SK-N-MC (cell line): ENCODE measurements around the gene GABRB2.

Experiments
- DNase-seq: peaks from one replicate; pipeline ENCODE4 v3.0.0-alpha.2; 2011; ENCODE audit warnings: low read depth, low spot score
- H3K27ac ChIP-seq: fragments of 200-600 bp; sonication (generic); 2 replicates; pipeline ENCODE4 v1.5.1; 2016; ENCODE audit warnings: mixed run types
- H3K36me3 ChIP-seq: fragments of 200-600 bp; sonication (generic); 2 replicates; pipeline ENCODE4 v1.6.1; 2017; ENCODE audit warnings: antibody characterized with exemption, low read length, mixed read lengths; ENCODE audit not compliant: insufficient read depth
- H3K4me3 ChIP-seq: fragments of 200-600 bp; sonication (generic); 2 replicates; pipeline ENCODE4 v1.5.1; 2016
- H3K9ac ChIP-seq: fragments of 200-600 bp; sonication (generic); 2 replicates; pipeline ENCODE4 v1.8.0; 2017; ENCODE audit warnings: mixed run types, mixed read lengths; ENCODE audit not compliant: insufficient read length
- H3K9me3 ChIP-seq: fragments of 200-600 bp; sonication (generic); 2 replicates; pipeline ENCODE4 v1.6.1; 2017; ENCODE audit warnings: low read depth, mild to moderate bottlenecking, antibody characterized with exemption, low read length, moderate library complexity, mixed read lengths
- EZH2 ChIP-seq: fragments of 200-600 bp; sonication (generic); IDR thresholded peaks from one replicate; pipeline ENCODE4 v1.6.1; 2017; ENCODE audit warnings: antibody characterized with exemption
- FOXP2 ChIP-seq: optimal IDR thresholded peaks from 2 replicates; pipeline ENCODE3; 2011; ENCODE audit warnings: mild to moderate bottlenecking, moderate library complexity; ENCODE audit not compliant: insufficient read depth; ENCODE audit errors: extremely low read length, control extremely low read depth
- POLR2AphosphoS5 ChIP-seq: IDR thresholded peaks from 2 replicates; pipeline ENCODE4 v1.6.1; 2012; ENCODE audit warnings: mild to moderate bottlenecking, low read depth, low read length, borderline replicate concordance

The GABRB2 gene

DNA sequence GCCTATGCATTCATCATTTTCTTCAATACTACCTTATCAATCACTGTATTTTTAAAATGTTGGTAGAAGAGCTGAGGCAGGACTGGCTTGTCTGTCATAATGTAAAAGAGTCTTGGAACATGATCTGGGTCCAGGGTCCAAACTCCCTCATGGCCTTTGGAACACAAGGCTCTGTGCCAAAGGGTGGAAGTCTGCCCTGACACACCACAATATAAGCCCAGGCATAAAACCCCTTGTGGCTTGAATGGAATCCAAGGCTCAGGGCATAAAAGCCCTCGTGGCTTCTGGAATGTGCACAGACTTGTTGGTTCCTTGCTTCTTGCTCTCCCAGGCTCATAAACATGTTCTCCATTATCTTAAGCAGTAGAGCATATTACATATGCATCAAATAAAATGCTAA, 48.0 kb downstream of the GABRB2 start:
- no peak overlapping the region for H3K27ac ChIP-seq
- no peak overlapping the region for H3K9ac ChIP-seq
- no peaks in the 10 kb centered on the region for H3K9me3 ChIP-seq
- no peak for TF ChIP-seq FOXP2
- no peak for TF ChIP-seq POLR2AphosphoS5
- no peak for TF ChIP-seq EZH2
- DNase-seq, result no peak
- H3K36me3 ChIP-seq, result no peaks in the 10 kb centered on the region
- H3K4me3 ChIP-seq, result no peak overlapping the region

DNA sequence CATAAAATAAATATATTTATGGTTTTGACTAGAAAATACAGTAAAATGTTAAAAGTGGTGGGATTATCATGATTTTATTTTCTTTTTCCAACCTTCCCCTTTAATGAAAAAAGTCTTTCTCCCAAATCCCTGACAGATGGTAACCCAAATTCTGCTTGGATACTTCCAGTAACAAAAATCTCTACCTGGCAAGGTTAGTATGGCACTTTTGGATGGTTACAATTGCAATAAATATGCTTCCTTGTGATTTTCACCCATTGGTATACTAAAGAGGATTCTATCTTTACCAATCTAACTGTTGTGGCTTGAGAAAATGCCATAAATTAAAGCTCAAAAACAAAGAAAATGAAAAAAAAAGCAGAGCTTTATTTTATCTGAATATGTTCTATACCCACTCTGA, 62.8 kb downstream of the GABRB2 start:
- Histone ChIP-seq H3K9me3 (no peaks in the 10 kb centered on the region), H3K27ac (no peak overlapping the region), H3K4me3 (no peak overlapping the region), H3K36me3 (no peaks in the 10 kb centered on the region), H3K9ac (no peak overlapping the region)
- TF ChIP-seq FOXP2 (no peak), POLR2AphosphoS5 (no peak), EZH2 (no peak)
- no peak for DNase-seq

- no peak overlapping the region for H3K27ac ChIP-seq
- DNase-seq, result no peak
- no peaks in the 10 kb centered on the region for H3K36me3 ChIP-seq
- H3K4me3 ChIP-seq, result no peak overlapping the region
- no peak overlapping the region for H3K9ac ChIP-seq
- H3K9me3 ChIP-seq, result no peaks in the 10 kb centered on the region
- TF ChIP-seq EZH2 (no peak), POLR2AphosphoS5 (no peak), FOXP2 (no peak)
Observed at GRCh38 chr5:161481922-161482321, 64.6 kb downstream of the GABRB2 start.

DNA sequence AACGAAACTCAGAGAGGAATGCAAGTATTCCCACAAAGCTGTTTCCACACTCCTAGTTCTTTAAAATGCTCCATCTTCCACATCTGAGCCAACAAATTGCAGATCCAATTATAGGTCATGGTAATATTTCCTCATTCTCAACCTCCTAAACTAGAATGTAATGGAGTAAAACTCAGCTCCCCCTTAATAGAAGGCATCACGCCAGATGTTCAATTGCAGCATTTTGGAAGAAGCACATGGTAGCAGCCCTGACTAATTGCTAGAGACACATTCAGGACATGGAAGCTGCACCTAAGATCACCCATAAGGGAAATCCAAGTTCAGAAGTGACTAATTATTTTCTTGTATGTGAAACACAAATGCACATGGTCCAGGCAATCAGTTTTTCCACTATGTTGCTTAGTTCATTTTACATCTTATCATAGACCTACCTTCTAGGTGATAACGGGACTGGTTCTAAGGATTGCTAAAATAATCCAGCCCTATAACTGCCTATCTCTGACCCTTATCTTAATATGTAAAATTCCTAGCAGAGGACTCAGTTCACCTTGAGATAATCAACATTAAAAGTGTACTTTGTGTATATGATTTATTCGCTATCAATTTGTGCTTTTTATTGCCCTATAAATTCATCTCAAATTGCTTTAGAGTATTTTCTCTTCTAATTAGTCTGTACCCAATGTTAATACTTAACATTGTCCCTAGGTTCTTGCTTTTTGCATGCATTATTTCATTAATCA, 75.1 kb downstream of the GABRB2 start:
- H3K9ac ChIP-seq, result no peak overlapping the region
- no peak overlapping the region for H3K4me3 ChIP-seq
- no peak for DNase-seq
- H3K9me3 ChIP-seq, result no peaks in the 10 kb centered on the region
- TF ChIP-seq FOXP2, result no peak
- no peak for TF ChIP-seq EZH2
- no peaks in the 10 kb centered on the region for H3K36me3 ChIP-seq
- no peak overlapping the region for H3K27ac ChIP-seq

GRCh38 chr5:161467703-161468102, 78.8 kb downstream of the GABRB2 start:
- no peak overlapping the region for H3K9ac ChIP-seq
- no peaks in the 10 kb centered on the region for H3K36me3 ChIP-seq
- no peaks in the 10 kb centered on the region for H3K9me3 ChIP-seq
- TF ChIP-seq POLR2AphosphoS5 (no peak), EZH2 (no peak), FOXP2 (no peak)
- no peak overlapping the region for H3K27ac ChIP-seq
- no peak for DNase-seq
- no peak overlapping the region for H3K4me3 ChIP-seq

DNA sequence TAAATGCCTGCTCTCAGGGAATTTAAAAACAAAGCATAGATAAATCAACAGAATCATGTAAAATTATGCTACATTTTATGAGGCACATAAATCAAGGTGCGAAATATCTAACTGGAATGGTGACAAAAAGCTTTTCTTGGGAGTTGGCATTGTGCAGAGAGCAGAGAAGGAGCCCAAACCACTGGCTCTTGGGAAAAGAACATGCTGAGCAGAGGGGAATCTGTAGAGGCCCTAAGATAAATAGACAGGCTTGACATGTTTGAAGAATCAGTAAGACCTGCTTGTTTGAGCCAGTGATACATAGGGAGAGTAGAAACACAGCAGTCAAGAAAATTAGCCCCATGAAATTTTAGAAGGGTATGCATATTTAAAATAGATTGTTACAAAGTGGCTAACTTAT, 85.8 kb downstream of the GABRB2 start:
- Histone ChIP-seq H3K9ac (no peak overlapping the region), H3K9me3 (no peaks in the 10 kb centered on the region), H3K4me3 (no peak overlapping the region), H3K36me3 (no peaks in the 10 kb centered on the region), H3K27ac (no peak overlapping the region)
- DNase-seq, result no peak
- TF ChIP-seq POLR2AphosphoS5 (no peak), FOXP2 (no peak), EZH2 (no peak)

DNA sequence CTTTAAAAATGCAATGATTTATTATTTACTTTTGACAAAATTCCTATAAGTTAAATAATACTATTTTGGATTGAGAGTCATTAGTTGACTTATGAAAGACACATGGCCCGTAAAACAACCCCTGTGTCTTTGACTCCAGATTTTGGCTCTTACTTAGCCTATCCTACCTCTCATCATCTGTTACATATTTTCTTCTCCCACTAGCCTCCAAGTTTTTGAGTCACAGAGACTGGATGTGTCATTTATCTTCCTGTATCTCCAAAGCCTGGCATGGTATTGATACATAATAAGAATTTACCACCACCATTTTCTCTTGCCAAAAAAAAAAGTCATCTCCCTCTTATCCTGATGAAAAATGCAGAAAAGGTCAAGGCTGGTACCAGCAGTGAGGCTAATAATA, 99.9 kb downstream of the GABRB2 start:
- no peak for DNase-seq
- TF ChIP-seq POLR2AphosphoS5 (no peak), EZH2 (no peak), FOXP2 (no peak)

GRCh38 chr5:161442471-161442870, 104.1 kb downstream of the GABRB2 start:
- Histone ChIP-seq H3K9ac (no peak overlapping the region), H3K4me3 (no peak overlapping the region), H3K36me3 (no peaks in the 10 kb centered on the region), H3K27ac (no peak overlapping the region), H3K9me3 (no peaks in the 10 kb centered on the region)
- TF ChIP-seq EZH2 (no peak), POLR2AphosphoS5 (no peak), FOXP2 (no peak)
- no peak for DNase-seq

More for the DNA sequence above, 99.9 kb downstream of the GABRB2 start:
- Histone ChIP-seq H3K4me3 (no peak overlapping the region), H3K9ac (no peak overlapping the region), H3K27ac (no peak overlapping the region), H3K36me3 (no peaks in the 10 kb centered on the region), H3K9me3 (no peaks in the 10 kb centered on the region)

DNA sequence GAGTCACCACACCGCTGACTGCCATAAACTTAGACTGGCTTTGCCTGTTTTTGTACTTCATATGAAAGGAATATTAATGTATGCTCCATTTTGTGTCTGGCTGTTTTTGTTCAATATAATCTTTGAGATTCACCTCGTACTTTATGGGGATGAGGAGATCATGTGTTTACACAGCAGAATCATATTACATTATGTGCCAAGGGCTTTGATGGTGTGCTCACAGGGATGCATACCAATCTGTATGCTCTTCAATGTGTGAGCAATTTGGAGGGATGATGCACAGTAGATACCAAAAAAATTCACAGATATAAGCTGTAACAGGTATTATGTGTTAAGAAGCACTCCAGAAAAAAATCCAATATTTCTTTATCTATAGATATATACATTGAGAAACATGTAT, 113.7 kb downstream of the GABRB2 start:
- H3K36me3 ChIP-seq, result no peaks in the 10 kb centered on the region
- H3K4me3 ChIP-seq, result no peak overlapping the region
- no peak overlapping the region for H3K27ac ChIP-seq
- TF ChIP-seq POLR2AphosphoS5 (no peak), FOXP2 (no peak), EZH2 (no peak)
- no peaks in the 10 kb centered on the region for H3K9me3 ChIP-seq
- DNase-seq, result no peak
- no peak overlapping the region for H3K9ac ChIP-seq
